Loucy (cell line): Measurements from ENCODE around the gene YBX2.

Experiments used
- CTCF ChIP-seq: fragments of 200-600 bp; sonication (generic); conservative IDR thresholded peaks from 2 replicates; pipeline ENCODE4 v1.5.1; 2014; ENCODE audit warnings: mild to moderate bottlenecking, antibody characterized with exemption, low read length
- EZH2phosphoT487 ChIP-seq: fragments of 200-600 bp; IDR thresholded peaks from 2 replicates; pipeline ENCODE4 v1.6.1; 2018; ENCODE audit warnings: antibody characterized with exemption, mild to moderate bottlenecking, moderate library complexity, borderline replicate concordance

DNA sequence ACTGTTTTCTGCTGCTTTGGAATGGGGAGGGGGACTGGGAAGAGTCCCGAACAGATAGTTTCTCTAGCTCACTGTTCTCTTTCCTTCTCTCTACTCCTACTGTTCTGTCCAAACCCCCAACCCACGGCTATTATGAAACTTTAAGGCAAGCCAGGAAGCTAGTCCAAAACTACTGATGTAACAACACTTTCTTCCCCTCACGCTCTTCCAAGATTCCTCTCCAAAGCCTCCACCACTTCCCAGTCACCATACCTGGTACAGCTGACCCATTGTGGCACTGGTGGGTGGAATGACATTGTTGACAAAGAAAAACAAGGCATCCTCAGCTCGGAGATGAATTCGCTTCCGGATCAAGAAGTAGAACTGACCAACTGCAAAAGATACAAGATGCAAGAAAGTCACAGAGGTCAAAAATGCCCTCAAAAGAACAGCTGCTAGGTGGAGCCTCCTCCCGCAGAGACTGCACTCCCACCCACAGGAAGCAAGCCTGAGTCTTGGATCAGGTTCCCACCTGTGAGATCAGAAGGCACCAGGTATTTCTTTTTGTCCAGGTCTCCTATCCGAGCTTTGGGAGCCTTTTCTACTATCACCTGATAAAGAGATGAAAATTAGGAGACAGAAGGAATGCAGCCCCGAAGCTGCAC is 53.2 kb downstream of the YBX2 start:
- no peak for TF ChIP-seq CTCF
- TF ChIP-seq EZH2phosphoT487: no peak
